Hepatocyte (in vitro differentiated cells): ENCODE data around the gene ERC2.

Source experiments
- CTCF ChIP-seq: fragments of 200-600 bp; sonication (generic); IDR thresholded peaks from 2 replicates; pipeline ENCODE4 v1.5.1; 2016; ENCODE audit warnings: antibody characterized with exemption, mild to moderate bottlenecking; ENCODE audit not compliant: poor library complexity
- EZH2 ChIP-seq: fragments of 200-600 bp; sonication (generic); IDR thresholded peaks from 2 replicates; pipeline ENCODE4 v1.6.1; 2016; ENCODE audit warnings: antibody characterized with exemption, mild to moderate bottlenecking, borderline replicate concordance

- no peak for TF ChIP-seq CTCF
- no peak for TF ChIP-seq EZH2
These were observed 70.5 kb downstream of the ERC2 start for GRCh38 chr3:56397798-56398197.
